ENCODE measurements around the gene NME9.
"Not testable (repeated sequence)": the region's sequence is repeated elsewhere in the genome, so short reads cannot be mapped to it uniquely, and the experiment has no call there.

The NME9 gene, protein sequence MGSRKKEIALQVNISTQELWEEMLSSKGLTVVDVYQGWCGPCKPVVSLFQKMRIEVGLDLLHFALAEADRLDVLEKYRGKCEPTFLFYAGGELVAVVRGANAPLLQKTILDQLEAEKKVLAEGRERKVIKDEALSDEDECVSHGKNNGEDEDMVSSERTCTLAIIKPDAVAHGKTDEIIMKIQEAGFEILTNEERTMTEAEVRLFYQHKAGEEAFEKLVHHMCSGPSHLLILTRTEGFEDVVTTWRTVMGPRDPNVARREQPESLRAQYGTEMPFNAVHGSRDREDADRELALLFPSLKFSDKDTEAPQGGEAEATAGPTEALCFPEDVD

DNA sequence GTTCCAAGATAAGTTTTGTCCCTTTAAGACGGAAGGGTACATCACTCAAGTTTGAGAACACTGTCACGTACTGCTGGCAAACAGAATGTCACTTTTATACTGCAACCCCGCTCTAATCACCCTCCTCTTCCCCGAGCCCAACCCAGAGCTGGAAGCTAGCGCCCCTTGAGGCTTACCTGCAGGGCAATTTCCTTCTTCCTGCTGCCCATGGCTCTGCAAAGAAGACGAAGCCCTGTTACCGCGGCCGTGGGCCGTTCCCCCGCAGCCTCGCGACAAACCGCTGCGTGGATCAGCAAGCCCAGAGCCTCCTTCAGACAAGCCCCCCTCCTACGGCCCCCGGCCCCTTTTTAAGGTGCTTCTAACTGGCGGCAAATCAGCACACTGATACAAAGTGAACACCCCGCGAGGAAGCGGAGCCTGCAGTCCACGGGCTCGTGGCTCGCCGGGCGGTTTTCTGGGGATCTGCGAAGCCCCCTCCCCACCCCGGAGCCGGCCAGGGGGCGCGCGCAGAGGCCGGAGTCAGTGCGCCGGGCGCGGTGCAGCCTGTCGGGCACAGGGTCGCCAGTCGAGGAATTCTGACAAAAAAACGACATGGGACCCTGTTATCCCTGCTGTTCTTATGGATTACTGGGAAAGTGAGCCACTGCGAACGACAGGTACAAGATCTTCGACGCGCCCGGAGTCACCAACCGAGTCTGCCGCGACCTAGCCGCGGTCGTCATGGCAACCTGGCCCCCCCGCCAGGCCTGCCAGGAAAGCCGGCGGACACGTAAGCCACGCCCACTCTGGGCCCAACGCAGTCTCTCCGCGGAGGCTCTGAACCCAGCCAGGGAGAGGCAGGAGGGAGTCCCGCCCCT, at the start of gene NME9:
TSS of gene NME9 (minus strand) at position 725 of the 857 bp plus-strand sequence. CDS start at position 209, 516 bp downstream.
- peak; percentile 99 for DNase-seq

DNA sequence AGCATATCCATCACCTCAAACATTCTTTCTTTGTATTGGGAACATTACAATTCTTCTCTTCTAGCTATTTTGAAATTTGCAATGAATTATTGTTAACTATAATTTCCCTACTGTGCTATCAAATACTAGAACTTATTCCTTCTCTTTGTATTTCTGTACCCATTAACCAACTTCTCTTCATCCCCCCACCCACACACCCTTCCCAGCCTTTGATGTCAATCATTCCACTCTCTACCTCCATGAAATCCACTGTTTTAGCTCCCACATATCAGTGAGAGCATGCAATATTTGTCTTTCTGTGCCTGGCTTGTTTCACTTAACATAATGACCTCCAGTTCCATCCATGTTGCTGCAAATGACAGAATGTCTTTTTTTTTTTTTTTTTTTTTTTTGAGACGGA, 49.3 kb upstream of the NME9 start:
- no peak for DNase-seq

DNA sequence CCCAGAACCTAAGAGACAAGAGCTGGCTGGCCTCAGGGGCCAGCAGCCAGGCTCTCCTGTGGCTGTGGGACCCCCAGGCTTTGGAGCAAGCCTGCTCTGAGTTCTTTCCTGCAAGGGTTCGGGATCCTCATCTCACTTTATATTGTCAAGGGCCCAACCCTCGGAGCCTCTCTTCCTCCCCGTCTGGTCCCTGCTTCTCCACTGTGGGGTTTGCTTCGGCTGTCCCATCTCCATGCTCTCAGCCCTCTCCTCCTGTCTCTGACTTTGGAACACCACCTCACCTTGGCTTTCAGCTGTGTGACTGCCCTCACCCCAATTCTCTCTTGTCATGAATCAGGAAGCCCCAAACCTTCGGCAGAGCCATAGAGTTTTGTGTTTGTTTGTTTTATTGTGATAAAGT, 48.7 kb upstream of the NME9 start:
- no peak for DNase-seq

DNA sequence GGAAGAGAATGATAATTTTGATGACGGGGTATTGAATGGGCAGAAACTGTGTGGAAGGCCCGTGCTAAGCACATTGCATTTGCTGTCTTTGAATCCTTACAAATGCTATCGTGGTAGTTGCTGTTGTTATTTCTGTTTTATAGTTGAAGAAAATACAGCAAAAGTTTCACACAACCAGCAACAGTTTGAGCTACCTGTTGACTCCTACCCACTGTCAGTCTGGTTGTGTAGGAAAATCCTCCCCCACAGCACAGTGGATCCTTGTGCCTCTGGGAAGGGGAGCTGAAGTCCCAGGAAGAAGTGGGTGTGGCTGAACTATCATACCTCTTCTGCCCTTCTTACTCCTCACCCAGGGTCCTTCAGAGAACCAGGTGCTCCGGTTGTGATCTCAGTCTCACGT, 48.2 kb upstream of the NME9 start:
- DNase-seq, result no peak

DNA sequence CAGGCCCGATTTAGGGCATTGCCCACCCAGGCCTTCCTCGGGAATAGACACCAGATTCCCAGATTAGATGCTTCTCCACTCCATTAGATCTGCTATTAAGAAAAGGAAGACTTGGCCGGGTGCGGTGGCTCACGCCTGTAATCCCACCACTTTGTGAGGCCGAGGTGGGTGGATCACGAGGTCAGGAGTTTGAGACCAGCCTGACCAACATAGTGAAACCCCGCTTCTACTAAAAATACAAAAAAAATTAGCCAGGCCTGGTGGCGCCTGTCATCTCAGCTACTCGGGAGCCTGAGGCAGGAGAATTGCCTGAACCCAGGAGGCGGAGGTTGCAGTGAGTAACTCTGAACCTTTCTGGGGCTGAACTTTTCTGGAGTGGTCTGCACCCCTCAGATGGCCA, 47.6 kb upstream of the NME9 start:
- not testable (repeated sequence) for DNase-seq

DNA sequence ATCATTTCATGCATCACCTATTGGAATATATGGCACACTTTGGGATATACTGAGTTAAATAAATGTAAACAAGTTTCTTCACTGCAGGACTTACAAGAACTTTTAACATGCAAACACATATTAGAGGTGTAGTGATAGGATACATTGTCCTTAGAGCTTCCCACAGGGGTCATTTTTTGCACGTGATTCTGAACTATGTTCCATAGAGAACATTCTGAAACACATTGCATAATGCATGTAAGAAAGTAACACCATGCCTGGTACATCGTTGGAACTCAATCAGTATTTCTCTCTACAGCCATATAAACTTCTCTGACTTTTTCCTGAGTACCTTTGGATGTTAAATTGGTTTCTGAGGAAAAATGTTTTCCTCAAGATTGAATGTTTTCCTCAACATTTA, 47.0 kb upstream of the NME9 start:
- no peak for DNase-seq

DNA sequence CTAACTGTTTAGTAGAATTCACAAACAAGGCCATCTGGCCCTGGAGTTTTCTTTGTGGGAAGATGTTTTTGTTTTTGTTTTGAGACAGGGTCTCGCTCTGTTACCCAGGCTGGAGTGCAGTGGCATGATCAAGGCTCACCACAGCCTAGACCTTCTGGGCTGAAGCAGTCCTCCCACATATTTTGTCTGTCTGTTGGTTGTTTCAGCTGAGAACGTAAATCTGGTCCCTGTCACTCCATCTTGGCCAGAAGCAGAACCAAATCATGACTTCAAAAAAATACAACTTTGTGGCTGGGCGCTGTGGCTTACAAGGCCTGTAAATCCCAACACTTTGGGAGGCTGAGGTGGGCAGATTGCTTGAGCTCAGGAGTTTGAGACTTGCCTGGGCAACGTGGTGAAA, 45.8 kb upstream of the NME9 start:
- no peak for DNase-seq

DNA sequence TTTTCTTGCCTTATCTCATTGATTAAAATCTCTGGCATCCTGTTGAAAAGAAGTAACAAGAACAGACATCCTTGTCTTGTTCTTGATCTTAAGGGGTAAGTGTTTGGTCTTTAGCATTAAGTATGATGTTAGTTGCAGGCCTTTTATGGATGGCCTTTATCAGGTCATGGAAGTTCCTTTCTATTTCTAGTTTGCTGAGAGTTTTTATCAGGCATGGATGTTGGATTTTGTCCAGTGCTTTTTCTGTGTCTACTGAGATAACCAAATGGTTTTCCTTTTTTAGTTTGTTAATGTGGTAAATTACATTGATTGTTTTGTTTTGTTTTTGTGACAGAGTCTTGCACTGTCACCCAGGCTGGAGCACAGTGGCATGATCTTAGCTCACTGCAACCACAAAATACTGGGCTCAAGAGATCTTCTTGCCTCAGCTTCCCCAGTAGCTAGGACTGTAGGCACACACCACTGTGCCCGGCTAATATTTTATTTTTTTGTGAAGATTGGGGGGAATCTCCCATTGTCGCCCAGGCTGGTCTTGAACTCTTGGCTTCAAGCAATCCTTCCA, 45.0 kb upstream of the NME9 start:
- DNase-seq, result no peak

DNA sequence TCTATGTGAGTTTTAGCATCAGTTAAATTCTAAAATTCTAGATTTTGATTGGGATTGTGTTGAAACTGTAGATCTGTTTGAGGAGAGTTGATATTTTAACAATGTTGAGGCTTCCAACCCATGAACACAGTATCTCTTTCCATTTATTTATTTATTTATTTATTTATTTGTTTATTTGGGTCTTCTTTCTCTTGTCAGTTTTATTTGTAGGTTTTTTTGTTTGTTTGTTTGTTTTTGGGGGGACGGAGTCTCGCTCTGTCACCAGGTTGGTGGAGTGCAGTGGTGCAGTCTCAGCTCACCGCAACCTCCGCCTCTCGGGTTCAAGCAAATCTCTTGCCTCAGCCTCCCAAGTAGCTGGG, 44.1 kb upstream of the NME9 start:
- DNase-seq, result no peak

DNA sequence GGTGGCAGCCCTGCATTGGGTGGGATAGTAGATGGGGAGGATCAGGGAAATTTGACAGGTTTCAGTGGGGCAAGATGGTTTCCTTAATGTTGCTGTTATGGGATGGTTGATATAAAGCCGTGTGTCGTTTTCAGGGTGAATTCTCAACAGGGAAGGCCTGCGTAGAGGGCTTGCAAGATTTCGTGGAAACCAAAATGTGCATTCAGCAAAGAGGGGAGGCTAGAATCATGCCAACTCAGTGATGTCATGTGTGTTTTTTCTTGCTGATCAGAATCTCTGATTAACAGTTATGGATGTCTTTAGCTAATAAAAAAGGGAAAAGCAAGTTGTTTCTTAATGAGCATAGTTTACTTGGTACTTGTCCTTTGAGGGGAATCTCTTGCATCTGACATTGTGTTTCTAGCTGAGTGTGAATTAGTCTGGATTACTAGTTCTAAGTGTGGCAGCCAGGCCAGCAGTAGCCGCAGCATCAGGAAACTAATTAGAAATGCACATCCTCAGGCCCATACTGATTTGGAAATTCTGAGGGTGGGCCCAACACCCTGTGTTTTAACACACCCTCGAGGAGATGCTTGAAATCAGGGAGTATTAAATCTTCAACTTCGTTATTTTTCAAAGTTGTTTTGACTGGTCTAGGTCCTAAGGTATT, 43.6 kb upstream of the NME9 start:
- DNase-seq, result no peak

DNA sequence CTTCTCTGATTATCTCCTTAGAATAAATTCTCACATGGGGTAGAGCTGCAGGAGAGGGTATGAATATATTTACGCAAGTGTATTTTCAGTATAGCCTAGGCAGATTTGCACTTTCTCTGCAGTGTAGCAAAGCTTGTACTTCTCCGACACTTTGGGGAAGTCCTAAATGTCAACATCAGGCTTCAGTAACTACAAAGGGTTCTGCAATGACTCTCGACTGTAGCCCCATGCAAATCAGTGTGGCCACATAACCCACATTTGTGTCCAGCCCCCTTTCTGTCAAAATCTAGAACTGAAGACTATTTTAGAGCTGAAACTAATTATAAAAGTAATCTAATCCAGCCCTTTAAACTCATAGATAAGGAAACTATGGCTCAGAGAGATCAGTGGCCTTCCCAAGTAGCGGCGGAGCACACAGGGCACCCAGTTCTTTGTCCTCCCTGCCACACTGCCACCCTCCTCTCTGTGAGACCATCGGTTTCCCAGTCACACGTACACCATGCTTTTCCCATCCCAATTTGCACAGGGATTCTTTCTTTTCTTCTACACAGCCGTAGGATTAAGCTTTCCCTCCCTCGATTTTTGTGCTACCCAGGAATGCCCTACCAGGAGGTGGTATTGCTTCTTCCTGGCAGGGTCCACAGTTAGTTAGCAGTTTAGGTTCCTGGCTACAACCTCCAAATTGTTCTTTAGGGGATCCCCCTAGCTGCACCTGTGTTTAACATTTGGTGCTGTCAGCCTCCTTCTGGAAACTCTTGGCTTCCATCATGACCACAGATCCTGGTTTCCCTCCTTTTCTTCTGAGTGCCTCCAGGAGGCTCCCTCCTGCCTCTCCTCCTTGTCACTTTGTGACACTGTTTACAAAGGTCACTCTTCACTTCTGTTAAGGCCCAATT, 41.7 kb upstream of the NME9 start:
- no peak for DNase-seq

DNA sequence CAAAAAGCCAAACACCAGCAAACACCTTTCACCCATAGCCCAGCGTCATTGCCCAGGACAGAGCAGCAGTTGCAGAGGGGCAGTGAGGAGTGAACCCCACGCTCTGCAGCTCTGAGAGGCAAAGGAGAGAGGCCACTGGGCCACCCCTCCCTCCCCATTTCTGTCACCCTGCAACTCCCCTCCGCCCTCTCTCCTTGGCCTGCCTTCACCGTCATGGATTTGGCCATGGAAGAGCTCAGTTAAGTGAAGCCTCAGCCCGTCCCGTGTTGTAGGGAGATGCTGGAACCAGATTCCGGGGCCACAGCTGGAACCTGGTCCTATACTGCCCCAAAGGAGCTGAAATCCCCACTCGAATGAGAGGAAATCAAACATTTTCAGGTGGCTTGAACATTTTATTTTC, 40.7 kb upstream of the NME9 start:
- DNase-seq, result no peak

DNA sequence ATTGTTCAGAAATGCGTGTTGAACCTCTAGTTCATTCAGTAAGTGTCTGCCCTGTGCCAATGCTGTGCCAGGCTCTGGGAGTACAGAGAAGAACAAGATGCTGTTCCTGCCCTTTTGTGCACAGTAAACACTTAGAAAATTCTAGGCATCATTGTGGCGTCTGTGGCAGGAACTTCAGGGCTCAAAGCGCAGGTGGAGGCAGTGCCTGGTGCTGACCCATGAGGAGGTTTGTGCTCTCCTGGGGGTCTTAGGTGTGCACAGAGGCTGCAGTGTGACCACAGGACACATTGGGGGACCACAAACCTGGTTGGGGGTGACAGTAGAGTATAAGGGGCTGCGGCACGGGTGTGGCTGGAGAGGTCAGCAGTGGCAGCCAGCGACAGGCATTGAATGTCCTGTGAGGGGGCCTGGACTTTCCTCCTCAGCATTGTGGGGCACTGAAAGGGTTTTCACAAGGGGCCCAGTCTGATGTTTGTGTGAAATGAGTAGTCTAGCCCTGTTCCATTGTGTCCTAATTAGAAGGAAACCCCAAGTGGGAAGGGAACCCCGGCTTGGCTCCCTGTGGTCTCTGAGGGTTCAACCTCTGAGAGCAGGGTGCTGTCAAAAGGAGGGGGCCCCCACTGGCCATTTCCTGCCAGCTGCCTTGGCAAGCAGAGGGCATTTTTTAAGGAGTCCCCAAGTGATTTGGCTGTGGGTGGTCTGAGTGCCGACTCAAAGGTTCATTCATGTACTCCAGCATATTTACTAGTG, 39.7 kb upstream of the NME9 start:
- no peak for DNase-seq

DNA sequence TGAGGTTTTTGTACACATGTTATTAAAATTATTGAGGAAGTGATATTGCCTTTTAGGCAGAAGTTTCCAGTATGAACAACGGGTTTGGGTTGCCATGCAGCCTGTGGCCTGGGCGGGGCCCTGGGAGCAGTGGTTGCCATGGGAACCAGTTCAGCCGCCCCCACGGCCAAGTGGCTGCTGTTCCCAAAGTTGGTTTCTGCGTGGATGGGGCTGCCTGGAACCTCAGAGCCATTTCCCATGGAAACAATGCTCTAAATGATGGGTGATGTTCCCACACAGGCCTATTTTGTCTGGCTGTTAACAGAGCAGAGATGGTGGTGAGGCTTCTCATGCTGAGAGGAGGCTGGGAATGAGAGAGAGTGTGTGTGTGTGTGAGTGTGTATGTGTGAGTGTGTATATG, 38.3 kb upstream of the NME9 start:
- DNase-seq, result no peak

DNA sequence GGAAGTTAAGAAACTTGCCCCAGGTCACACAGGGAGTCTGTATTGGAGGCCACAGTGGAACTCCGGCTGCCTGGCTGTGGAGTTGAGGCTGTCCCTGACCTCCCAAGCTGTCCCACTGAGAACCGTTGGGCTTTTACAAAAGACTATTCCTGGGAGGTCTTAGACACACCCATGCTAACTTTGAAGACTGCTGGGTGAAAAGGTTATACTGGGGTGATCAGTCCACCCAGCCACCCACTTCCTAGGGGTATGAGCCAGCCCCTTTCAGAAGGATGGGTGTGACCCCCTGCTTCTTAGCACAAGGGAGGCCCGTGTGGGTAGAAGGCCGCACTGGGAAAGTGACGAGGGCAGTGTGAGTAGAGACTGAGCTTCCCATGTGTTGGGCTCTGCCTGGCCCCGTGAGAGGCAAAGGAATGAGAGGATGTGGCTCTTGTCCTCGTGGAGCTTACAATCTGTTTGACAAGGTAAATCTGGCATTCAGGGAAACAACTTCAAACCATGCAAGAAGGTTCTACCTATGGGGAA, 37.7 kb upstream of the NME9 start:
- DNase-seq, result no peak

DNA sequence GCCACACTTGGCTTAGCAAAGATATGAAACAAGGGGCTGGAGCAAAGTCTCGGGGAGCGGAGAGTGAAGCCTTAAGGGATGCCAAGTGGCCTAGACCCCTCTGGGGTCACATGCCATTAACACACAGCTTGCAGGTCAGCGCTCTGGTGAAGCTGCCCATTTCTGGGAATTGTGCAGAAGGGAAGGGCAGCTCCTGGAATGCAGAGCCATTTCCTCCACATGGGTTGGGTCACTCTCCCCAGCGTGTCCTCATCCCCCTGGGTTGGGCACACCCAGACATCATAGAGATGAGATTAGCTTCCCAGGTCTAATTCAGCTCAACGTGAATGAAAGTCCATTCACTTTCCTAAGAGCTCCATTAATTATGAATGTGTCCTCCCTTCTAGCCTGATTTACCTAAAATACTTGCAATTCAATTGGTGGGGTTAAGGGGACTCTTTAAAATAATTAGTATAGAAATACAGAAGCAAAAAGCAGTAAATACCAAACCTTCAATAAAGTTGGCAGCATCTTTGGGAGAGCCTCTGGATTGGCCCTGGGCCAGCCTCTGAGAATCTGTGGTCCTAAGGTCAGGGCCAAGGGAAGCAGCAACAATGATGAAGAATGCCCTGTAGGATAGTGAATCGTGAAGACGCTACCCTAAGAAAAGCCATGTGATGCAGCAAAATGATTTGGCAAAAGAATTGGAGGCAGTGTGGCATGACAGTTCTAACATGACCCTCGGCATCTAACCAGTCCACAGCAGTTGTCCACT, 36.5 kb upstream of the NME9 start:
- DNase-seq, result no peak

DNA sequence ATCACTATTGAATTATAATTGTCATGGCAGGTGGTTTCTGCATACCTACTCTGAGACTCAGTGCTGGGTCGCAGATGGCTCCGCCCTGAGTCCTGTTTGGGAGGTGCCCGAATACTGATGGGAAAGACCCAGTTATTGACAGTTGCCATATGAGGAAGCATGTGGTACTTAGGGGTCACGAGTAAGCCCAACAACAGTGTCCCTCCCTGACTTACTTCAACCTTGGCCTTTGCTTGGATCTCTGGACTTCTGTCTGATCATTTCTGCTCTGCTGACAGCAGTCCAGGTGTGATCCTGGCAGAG, 35.6 kb upstream of the NME9 start:
- DNase-seq, result no peak

DNA sequence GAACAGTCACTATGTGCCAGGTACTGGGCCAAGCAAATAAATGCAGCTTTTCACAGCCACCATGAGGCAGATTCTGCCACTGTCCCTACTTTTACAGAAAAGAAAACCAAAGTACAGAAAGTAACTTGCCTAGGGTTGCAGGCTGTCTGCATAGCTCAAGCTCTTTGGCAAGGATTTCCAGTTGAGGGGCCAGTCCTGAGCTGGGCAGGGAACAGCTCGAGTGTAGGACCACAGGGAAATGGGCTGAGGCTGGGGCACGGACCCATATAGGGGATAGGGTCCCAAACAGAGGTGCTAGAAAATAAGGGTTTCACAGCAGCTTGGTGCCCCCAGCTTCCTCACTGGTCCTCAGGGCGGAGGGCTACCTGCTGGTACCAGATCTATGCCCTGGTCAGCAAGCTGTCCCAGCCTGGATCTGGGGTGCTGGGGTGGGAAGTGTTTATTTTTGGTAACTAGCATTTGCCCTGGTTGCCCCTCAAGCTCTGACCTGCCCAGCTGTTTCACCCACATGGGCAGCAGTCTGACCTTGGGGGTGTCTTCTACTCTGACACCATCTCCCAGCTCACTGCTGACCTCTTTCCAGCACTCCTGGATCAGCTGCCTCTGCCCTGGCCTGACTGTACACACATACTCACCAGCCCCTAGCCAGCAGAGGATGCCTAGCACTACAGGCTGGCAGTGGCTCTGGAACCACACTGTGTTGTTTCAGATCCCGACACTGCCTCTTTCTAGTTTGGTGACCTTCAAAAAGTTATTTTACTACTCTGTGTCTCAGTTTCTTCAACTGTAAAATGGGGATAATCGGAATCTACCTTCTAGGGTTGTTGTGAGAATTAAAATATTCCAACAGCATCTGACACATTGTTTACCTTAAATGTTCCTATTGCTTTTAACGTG, 35.0 kb upstream of the NME9 start:
- no peak for DNase-seq

DNA sequence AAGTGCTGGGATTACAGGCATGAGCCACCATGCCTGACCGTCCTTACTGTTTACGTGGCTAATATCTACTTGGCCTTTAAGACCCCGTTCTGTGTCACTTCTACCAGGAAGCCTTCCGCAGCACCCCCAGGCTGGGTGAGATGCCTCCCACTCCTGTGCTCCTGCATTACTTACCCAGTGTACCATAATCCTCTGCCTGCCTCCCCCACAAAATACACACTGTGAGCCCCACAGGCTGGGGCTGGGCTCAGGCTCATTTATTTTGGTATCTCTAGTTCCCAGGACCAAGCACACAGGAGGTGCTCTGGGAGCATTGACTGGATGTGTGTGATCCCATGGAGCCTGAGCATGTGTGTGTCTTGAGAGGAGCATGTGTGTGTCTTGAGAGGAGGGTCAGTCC, 33.7 kb upstream of the NME9 start:
- DNase-seq, result no peak

DNA sequence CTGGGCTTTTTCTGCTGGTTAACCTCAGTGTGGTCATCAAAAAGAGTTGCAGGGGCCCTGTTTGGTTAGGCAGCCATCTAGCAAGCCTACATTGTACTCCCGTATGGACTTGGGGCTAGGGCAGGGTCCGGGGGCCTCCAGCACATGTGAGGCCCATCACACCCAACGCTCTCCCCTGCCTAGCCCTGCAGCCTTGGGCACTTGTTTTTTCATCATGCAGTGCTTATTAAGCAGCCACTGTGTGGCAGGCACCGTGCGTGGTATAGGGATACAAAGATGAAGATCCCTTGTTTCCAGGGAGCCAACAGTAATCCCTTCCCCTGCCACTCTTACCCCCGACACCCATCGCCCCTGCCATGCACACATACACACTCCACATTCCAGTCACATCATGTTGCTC, 32.9 kb upstream of the NME9 start:
- no peak for DNase-seq

Data from NCI-H1105 treated with DMSO at 0.1 percent for 48 hours (cell line).